CD4-positive, alpha-beta T cell treated with Interleukin-12 subunit alpha and Interleukin-12 subunit beta, for 1 hour (primary cell): ENCODE data around the gene ZBTB1.

Source experiments
- DNase-seq: peaks from one replicate; pipeline ENCODE4 v3.0.0-alpha.2; 2020

Gene ZBTB1

GRCh38 chr14:64504310-64504896, at the start of gene ZBTB1:
Gene ZBTB1 (plus strand): TSS chr14:64504770. CDS start chr14:64521505, 16,735 bp downstream.
- DNase-seq: peak; percentile 87

- DNase-seq: no peak
Measured at GRCh38 chr14:64459405-64460136, 45.0 kb upstream of the ZBTB1 start.

- DNase-seq: no peak
Measured at GRCh38 chr14:64461221-64461620, 43.3 kb upstream of the ZBTB1 start.

- DNase-seq: no peak
Measured at GRCh38 chr14:64463195-64463594, 41.4 kb upstream of the ZBTB1 start.

GRCh38 chr14:64463873-64464272, 40.7 kb upstream of the ZBTB1 start:
- no peak for DNase-seq

GRCh38 chr14:64464651-64465050, 39.9 kb upstream of the ZBTB1 start:
- no peak for DNase-seq

- peak; percentile 77 for DNase-seq
Measured at GRCh38 chr14:64465191-64465822, 39.3 kb upstream of the ZBTB1 start, which contains the start of gene AKAP5. Gene AKAP5 (plus strand): TSS chr14:64465499. CDS start chr14:64468395, 2,896 bp downstream.

GRCh38 chr14:64465831-64466554, 38.6 kb upstream of the ZBTB1 start:
- DNase-seq: no peak

GRCh38 chr14:64467101-64467500, 37.5 kb upstream of the ZBTB1 start:
- no peak for DNase-seq

GRCh38 chr14:64467566-64467965, 37.0 kb upstream of the ZBTB1 start:
- no peak for DNase-seq

- no peak for DNase-seq
Measured at GRCh38 chr14:64468451-64468850, 36.1 kb upstream of the ZBTB1 start.

GRCh38 chr14:64474041-64474440, 30.5 kb upstream of the ZBTB1 start:
- DNase-seq: no peak

- no peak for DNase-seq
Measured at GRCh38 chr14:64474698-64475097, 29.9 kb upstream of the ZBTB1 start.

GRCh38 chr14:64475585-64476273, 28.8 kb upstream of the ZBTB1 start:
- DNase-seq: no peak

GRCh38 chr14:64476438-64476837, 28.1 kb upstream of the ZBTB1 start:
- DNase-seq: no peak

GRCh38 chr14:64478634-64479250, 25.8 kb upstream of the ZBTB1 start:
- DNase-seq: peak; percentile 59

- no peak for DNase-seq
Measured at GRCh38 chr14:64488590-64489099, 15.9 kb upstream of the ZBTB1 start.

GRCh38 chr14:64491637-64492036, 12.9 kb upstream of the ZBTB1 start:
- DNase-seq: no peak

GRCh38 chr14:64493455-64493854, 11.1 kb upstream of the ZBTB1 start:
- DNase-seq: no peak

- DNase-seq: no peak
Measured at GRCh38 chr14:64495252-64495651, 9.3 kb upstream of the ZBTB1 start.

- peak; percentile 26 for DNase-seq
Measured at GRCh38 chr14:64496764-64497163, 7.8 kb upstream of the ZBTB1 start.

- DNase-seq: no peak
Measured at GRCh38 chr14:64500088-64500487, 4.5 kb upstream of the ZBTB1 start.
